DMS53 (cell line): ENCODE measurements around the gene AFF1.
A peak's percentile ranks its signal among the peaks of the same experiment; 100 is the strongest.
"Not testable (repeated sequence)": the region's sequence is repeated elsewhere in the genome, so short reads cannot be mapped to it uniquely, and the experiment has no call there.

Experiments used
- DNase-seq: peaks from one replicate; lab custom pipeline; 2025; lab: John Stamatoyannopoulos, UW

The AFF1 gene

GRCh38 chr4:86980230-86980629, 45.4 kb downstream of the AFF1 start:
- DNase-seq: no peak

DNA sequence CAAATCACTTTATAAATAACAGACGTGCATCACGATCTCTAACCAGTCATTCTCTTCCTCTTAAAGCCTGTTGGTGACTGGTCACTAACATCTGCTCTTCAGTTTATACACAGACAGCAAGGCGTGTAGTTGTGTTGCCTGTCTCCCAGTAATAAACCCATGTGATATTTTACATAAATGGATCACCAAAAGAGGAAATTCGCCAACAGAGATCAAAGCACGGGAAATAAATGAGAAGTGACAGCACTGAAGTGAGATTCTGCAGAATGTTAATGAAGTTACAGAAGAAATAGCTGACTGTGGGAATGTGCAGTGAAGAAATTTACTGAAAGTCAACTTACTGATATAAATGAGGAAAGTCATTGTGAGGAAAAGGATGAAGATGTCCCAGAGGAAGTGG, 47.0 kb downstream of the AFF1 start:
- DNase-seq: no peak

DNA sequence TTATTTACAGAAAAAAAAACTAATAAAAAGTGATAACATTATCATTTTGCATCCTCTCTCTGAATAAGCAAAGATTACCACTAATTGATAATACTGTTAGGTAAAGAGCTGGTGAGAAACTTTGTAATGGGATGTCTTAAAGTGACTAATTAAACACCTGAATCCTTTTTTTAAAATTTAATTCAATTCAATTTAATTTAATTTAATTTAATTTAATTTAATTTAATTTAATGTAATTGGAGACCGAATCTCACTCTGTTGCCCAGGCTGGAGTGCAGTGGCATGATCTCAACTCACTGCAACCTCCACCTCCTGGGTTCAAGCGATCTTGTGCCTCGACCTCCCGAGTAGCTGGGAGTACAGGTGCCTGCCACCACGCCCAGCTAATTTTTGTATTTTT, 51.0 kb downstream of the AFF1 start:
- not testable (repeated sequence) for DNase-seq

GRCh38 chr4:86989658-86990057, 54.8 kb downstream of the AFF1 start:
- not testable (repeated sequence) for DNase-seq

DNA sequence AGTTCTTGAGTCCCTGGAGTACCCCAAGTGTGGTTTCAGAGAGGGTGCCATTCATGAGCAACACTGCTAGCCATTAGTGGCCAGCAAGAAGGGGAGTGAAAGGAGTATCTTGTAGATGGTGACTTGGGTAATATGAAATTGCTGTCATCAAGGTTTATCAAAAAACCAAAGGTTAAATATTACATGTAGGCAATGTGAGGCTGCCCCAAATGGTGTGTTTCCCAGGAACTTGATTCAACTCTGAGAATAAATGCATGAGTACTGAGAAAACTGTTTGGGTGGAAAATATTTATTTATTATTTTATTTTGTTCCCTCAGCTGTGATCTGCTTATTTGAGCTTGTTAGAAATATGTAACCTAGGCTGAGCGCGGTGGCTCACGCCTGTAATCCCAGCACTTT, 55.7 kb downstream of the AFF1 start:
- no peak for DNase-seq

DNA sequence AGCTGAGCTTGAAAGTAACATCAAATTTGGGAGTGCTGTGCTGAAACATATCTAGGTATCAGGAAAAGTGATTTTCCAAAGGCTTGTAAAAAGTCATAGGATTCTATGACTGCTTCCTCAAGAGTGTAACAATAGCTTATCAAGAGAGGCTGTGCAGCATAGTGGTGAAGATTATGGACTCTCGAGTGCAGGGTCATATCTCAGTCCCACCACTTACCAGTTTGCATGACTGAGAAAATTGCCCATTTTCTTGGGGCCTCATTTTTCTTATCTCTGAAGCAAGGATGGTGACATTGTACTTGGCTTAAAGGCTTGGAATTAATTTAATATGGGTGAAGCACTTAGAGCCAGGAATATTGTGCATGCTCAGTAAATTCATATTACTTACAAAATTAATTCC, 57.2 kb downstream of the AFF1 start:
- no peak for DNase-seq

DNA sequence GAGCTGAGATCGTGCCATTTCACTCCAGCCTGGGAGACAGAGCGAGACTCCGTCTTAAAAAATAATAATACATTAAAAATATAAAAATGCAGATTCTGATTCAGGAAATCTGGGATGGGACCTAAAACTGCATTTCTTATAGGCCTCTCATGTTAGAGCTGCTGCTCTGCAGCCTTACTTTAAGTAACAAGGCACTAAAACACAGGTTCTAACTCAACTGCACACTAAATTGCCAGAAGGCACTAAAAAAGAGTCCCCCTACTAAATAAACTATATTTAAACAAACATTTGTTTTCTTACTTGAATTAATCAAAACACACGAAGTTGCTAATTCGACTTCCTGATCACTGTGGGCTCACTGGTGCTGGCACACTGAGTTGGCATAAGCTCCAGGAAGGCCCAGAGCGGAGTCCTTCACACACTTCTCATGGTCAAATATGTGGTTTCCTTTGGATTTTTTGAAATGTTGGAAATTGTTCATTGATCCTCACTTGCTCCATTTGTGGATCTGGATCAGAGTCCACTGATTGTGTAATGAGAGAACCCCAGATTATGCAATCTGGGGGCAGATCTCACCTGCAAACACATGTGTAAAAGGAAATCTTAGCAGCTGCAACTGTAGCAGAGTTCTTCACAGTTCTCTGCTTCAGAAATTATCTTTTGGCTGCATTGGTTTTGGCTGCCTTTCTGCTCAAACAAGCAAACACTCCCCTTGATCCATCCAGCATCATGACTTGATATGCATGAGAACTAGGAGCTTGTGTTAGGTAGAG, 59.3 kb downstream of the AFF1 start:
- DNase-seq: no peak

DNA sequence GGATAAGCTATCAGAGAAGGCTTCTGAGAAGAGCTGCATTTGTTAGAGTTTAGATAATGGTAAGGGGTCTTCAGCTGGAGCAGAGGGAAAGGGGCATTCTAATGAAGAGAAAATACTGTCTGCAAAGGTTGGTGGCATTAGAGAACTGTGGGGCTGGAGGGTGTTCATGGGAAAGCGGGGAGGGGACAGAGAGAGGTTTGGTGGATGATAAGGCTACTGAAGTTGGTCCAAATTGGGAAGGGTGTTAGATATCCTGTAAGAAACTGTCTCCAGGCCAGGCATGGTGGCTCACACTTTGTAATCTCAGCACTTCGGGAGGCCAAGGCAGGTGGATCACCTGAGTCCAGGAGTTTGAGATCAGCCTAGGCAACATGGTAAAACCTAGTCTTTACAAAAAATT, 59.9 kb downstream of the AFF1 start:
- no peak for DNase-seq

GRCh38 chr4:86996510-86996909, 61.7 kb downstream of the AFF1 start:
- DNase-seq: not testable (repeated sequence)

GRCh38 chr4:86999136-86999643, 64.4 kb downstream of the AFF1 start:
- no peak for DNase-seq

DNA sequence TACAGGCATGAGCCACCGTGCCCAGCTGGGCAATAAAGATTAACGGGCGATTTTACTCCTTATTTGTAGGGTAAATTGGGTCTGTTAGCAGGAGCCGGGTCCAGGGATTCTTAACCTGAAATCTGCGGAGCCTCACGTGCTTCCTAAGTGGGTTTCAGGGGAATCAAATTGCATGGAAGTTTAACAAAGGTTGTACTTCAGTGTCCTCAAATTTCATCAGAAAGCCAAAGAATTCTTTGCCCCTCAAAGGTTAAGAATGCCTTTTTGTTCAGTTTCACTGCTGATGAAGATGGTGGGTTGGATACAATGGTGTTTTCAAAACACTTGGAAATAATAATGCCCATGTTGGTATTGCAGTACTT, 67.9 kb downstream of the AFF1 start:
- DNase-seq: no peak

DNA sequence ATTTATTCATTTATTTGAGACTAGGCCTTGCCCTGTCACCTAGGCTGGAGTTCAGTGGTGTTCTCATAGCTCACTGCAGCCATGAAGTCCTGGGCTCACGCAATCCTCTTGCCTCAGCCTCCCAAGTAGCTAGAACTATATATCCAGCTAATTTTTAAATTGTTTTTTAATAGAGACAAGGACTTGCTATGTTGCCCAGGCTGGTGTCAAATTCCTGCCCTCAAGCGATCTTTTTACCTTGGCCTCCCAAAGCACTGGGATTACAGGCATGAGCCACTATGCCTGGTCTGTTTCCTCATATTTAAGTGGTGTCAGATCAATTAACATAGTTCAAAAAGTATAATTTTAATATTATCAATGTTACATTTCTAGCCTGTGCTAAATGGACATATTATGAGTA, 68.5 kb downstream of the AFF1 start:
- no peak for DNase-seq

- no peak for DNase-seq
Observed at GRCh38 chr4:87005369-87005689, 70.5 kb downstream of the AFF1 start.

DNA sequence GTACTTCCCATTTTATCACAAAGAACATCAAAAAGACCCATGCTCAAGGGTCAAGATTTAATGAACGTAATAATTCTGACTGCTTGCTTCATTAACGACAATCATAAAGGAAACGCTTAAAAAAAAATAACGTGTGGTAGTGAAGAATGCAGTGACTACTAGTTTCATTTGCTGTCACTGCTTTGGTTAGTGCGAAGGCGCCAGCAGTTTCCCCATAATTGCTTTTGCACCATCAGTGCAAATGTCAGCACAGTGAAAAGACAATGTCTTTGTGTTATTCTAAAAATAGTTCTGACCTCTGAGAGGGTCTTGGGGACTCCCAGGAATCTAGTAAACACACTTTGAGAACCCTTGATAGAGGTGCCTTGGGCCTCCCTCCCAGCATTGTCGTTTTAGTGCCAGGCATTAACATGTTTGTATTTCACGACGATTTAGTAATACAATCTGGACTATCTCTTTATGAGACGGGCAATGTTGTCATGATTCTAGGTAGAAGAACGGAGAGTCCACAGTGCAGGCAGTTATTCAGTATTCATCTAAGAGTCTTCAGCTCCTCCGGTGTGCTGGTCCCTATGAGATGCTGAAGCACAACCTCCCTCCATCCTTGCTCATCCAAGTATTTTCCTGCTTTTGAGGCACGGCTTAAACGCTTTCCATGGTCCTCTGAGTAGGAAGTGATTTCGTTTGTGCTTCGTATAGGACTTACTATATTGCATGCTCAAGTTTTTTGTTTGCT, 71.0 kb downstream of the AFF1 start:
- peak; percentile 66 for DNase-seq

DNA sequence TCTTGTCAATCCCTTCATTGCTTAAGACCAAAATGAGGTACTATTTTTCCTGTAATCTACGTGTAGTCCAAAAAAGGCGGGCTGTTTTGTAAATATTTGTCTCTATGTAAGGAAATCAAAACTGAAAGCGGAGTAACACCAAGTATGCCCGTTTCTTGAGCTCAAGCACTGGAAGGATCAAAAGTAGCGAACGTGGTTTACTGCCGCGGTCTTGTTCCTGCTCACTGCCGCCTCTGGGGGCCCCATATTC, 71.5 kb downstream of the AFF1 start:
- DNase-seq: no peak

GRCh38 chr4:87006676-87007527, 72.1 kb downstream of the AFF1 start:
- DNase-seq: peak; percentile 96

- peak; percentile 65 for DNase-seq
Observed at GRCh38 chr4:87007528-87008446, 73.0 kb downstream of the AFF1 start.

DNA sequence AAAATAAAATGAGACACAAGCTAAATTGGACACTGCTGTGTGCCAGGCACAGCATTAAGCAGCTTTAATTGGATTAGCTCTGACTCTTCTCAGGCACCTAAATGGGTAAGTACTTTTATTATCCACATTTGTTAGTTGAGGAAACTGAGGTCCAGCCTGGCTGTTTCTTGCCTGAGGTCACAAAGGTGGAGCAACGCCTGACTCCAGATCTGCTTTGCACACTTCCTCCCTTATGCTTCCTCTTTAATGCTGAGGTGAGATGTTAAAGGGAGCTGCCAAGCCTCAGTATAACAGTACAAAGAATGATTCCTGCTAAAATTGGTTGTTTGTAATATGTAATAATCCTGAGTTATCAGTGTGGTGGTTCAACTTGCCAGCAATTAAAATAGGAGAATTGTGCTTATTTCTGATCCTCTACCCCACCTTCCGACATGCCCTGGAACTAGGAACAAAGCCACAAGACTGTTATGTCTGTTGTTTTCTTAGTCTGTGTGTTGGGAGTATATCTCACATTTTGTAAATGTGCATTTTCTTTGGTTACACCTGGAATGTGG, 74.4 kb downstream of the AFF1 start:
- no peak for DNase-seq

GRCh38 chr4:87010192-87010591, 75.4 kb downstream of the AFF1 start:
- no peak for DNase-seq

- peak; percentile 80 for DNase-seq
Observed at GRCh38 chr4:87011340-87012034, 76.7 kb downstream of the AFF1 start.
